IPS DF 4.7 (cell line): ENCODE data around the gene PLAGL2.

Experiments
- DNase-seq: peaks from one replicate; pipeline ENCODE4 v3.0.0-alpha.2; 2013; ENCODE audit warnings: low spot score; ENCODE audit errors: extremely low read depth

Gene PLAGL2

GRCh38 chr20:32231847-32232246 is 24.3 kb upstream of the PLAGL2 start:
- DNase-seq = no peak

DNA sequence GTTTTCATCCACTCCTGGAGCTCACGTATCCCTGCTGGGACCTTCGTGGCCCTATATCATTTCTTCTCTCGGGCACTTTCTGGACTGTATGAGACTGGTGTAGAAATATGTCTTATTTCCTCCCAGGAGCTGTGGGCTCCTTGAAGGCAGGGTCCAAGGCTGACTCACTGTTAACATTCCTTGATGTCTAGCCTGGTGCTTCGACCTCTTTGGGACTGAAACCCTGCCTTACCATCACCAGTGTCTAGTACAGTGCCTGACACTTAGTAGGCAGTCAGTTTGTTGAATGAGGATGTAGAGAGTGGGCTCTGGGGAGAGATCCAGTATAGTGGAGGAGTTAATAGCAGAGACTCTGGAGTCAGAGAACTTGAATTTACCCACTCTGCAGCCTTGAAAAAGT is 23.7 kb upstream of the PLAGL2 start:
- no peak for DNase-seq

- DNase-seq = no peak
Measured at GRCh38 chr20:32230707-32231106, 23.2 kb upstream of the PLAGL2 start.

DNA sequence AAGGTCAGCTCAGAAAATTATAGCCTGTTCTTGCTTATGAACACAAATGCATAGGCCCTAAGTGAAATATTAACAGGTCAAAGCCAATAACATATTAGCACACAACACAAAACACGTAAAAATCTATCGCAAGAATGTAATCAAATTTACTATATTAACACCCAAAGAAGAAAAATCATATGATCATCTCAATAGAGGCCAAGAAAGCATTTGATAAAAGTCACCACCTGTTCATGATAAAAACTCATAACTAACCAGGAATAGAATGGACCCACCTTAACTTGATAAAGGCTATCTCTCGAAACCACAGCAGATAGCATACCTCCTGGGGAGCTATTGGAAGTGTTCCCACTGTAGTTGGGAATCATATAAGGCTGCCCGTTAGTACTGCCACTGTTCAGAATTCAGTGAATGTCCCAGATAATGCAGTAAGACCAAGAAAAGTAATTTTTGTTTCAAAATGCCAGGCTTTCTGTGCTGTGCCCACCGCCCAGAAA is 21.8 kb upstream of the PLAGL2 start:
- no peak for DNase-seq

GRCh38 chr20:32227744-32228688 is 20.5 kb upstream of the PLAGL2 start:
- DNase-seq = no peak

DNA sequence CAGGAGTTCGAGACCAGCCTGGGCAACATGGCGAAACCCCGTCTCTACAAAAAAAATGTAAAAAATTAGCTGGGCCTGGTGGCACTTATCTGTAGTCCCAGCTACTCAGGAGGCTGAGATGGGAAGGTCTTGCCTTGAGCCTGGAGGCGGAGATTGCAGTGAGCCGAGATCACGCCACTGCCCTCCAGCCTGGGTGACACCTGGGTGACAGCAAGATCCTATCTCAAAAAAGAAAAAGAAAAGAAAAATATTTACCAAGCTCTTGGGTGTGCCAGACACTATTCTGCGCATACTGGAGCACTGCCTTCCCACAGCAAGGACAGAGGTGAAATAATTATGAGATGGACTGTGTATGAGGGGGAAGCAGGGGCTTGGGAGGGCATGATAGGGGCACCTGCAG is 19.8 kb upstream of the PLAGL2 start:
- no peak for DNase-seq

DNA sequence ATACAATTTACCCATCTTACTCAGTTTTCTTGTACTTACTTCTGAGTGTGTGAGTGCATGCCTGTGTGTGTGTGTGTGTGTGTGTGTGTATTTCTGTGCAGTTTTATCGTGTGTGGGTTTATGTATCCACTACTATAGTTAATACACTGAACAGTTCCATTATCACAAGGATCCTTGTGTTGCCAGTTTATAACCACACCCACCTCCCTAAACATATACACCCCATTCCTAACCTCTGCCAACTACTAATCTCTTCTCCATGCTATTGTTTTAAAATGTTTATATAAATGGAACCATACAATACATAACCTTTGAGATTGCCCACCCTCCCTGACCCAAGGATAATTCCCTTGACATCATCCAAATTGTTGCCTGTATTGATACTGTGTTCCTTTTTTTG is 18.8 kb upstream of the PLAGL2 start:
- DNase-seq = no peak

GRCh38 chr20:32224463-32224862 is 16.9 kb upstream of the PLAGL2 start:
- no peak for DNase-seq

GRCh38 chr20:32218156-32218900 is 10.8 kb upstream of the PLAGL2 start:
- DNase-seq = no peak

- no peak for DNase-seq
Measured at GRCh38 chr20:32216179-32217142, 8.9 kb upstream of the PLAGL2 start.

DNA sequence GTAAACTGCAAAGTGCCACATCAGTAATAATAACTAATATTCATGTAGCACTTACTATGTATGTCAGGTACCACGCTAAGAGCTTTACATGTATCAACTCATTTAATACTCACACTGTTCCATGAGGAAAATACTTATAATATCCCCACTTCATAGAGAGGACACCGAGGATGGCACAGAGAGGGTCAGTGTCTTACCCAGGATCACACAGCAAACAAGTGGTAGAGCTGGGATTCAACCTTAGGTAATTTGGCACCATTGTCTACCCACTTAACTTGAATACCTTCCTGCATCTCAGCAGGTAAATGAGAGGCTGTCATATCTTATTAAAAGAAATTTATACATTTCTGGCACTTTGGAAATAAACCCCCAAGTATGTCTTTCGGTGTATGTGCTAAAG is 8.2 kb upstream of the PLAGL2 start:
- no peak for DNase-seq

- no peak for DNase-seq
Measured at GRCh38 chr20:32215147-32215546, 7.6 kb upstream of the PLAGL2 start.

GRCh38 chr20:32213870-32214269 is 6.3 kb upstream of the PLAGL2 start:
- no peak for DNase-seq

GRCh38 chr20:32209850-32210605 is 2.5 kb upstream of the PLAGL2 start:
- no peak for DNase-seq

DNA sequence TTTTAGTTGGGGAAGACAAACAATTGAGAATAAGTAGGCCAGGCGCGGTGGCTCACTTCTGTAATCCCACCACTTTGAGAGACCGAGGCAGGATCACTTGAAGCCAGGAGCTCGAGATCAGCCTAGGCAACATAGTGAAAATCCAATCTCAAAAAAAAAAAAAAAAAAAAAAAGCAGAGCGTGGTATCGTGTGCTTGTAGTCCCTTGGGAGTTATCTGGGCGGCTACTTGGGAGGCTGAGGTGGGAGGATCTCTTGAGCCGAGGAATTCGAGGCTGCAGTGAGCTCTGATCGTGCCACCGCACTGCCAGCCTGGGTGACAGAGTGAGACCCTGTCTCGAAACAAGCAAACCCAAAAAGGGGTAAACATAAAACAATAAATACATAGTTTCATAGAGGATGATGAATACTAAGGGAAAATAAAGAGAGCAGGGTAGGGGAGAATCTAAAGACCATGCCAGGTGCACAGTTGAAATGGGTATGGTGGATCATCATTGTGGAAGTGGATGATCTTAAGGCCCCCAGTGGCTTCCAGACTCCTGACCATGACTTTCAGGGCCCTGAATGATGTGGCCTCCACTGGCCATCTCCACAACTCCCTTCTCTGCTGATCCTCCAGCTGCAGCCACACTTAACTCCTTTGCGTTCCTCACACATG is 1.1 kb upstream of the PLAGL2 start:
- no peak for DNase-seq

DNA sequence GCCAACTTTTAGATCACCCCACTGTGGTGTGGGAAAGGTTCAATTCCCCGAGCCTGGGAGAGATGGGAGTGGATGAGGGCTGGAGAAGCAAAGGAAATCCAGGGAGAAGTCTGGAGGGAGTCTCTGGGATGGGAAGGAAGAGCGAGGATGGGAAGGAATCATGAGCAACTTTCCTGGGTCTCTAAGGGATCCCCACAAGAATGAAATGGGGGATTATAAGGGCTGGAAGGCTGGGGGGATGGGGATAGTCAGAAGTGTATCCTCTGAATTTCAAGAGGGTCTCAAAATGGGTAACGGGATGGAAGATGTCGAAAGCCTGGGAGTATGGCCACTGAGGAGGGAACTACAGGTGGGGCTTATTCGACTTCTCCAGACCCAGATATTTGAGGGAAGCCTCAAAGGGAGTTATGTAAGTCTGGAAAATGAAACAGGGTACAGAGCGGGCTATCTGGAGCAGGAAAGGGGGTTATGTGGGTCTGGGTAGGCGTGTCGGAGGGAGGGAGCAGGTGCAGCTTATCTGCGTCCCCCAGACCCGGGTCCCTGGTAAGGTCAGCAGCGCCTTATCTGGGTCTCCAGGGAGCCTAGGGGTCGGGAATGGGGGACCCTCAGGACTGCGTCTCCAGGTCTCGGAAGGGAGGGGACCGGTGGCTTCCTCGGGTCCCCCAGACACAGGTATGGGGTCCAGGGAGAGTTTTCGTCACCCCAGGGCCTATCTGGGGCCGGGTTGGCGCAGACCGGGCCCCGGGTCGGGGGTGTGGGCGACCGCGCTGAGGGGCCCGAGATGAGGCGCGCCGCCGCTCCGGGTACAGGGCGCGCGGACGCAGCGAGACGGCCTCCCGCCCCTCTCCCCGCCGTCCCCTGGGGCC is 550 bp downstream of the PLAGL2 start:
- no peak for DNase-seq

GRCh38 chr20:32205843-32206759 is 1.4 kb downstream of the PLAGL2 start:
- DNase-seq = no peak
